ENCODE results near the gene MYO1D.
"Not testable (repeated sequence)": the region's sequence is repeated elsewhere in the genome, so short reads cannot be mapped to it uniquely, and the experiment has no call there.

MYO1D gene

DNA sequence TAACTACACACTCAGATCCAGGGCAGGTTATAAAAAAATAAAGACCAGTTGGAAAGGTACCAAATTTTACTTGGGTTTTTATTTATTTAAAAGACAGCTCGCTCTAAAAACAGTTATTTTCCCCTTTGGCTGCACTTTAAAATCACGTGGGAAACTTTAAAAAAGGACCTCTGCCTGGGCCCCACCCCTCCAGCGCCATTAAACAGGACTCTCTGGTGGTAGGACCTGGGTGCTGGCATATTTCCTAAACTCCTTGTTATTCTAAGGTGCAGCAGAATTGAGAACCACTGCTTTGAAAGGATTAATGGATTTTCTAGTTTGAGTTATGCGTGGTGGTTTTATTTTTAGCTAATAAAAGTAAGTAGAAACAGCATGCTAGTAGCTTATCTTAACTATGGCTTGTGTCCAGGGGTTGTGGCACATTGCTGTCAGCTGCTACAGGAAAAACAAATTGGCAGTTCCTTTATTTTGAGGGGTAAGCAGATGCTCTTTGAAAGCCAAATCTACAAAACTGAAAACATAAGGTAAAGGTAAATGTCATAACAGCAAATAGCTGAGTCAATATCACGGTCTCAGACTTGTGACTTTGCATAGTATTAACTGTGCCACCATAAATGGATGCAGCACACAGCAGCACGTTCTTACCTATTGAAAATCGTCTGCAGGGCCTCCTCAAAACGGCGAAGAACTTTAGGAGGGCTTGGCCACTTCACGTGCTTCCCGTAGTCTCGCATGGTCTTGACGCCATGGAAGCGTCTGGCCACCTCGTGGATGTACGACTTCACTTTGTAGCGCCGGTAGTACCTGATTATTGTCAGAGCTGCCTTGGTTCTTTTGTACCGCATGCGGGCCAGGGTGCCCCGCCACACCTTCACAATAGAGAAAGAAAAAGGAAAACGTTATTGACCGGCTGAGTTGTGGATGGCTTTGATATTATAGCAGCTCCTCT is 218.2 kb downstream of the MYO1D start:
- DNase-seq, result no peak

DNA sequence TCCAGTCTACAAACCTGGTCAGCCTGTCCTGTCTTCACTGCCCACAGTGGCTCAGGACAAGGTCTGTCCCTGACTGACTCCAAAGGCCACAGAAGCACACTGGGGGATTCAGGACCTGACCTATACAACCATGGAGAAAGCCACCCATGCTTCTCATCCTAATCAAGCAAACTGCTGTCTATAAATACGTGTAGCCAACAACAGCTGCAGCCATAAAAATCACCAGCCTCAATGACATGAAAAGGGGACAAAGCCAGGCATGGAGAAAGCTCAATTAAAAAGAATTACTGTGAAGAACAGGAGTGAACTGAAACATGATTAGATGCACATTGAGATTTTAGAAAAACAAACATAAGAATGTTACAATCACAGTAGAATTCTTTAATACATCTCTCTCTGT is 220.0 kb downstream of the MYO1D start:
- no peak for DNase-seq

DNA sequence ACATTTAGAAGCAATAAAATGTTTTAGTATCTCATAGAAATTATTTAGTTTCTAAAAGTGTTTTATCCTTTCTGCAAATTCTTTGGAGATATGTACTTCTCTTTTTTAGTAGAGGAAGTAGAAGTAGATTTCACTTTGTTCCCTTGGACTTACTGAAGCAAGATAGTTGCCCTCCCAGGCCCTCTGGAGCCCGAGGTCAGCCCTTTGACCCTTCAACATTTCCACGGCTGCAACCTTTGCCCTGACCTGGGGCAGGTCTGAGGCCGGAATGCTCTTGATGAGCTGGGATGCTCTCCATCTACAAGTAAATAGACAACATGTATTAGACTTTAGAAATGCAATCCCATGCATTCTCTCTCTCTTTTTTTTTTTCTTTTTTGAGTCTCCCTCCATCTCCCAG is 222.6 kb downstream of the MYO1D start:
- DNase-seq, result no peak

DNA sequence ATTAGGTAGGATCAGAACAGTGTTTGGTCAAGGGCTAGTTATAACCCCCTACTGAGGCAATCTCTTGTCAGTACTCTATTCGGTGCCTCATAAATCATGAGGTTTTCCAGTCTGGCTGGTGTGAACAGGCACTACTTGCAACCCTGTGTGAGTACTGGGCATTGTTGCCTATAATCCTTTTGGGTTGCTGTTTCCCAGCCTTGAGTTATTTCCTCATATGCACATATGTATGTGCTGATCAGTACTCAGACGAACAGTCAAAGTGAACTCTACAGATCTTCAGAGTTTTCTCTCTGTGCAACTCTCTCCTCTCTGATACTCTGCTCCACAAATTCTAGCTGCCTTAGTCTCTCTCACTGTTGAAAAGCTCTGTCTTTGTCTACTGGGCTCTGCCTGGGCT is 225.8 kb downstream of the MYO1D start:
- DNase-seq, result no peak

DNA sequence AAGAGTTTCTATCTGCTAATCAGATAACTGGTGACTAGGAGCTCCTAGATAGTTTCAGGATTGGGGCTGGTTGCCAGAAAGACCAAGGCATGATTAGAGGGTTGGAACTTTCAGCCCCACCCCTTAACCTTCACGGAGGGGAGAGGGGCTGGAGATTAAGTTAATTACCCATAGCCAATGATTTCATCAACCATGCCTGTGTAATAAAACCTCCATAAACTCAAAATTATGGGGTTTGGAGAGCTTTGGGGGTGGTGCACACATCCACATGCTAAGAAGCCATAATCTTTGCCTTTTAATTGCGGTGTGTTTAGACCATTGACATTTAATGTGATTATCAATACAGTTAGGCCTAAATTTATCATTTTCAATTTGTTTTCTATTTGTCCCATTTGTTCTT is 228.5 kb downstream of the MYO1D start:
- peak; percentile 7 for DNase-seq

DNA sequence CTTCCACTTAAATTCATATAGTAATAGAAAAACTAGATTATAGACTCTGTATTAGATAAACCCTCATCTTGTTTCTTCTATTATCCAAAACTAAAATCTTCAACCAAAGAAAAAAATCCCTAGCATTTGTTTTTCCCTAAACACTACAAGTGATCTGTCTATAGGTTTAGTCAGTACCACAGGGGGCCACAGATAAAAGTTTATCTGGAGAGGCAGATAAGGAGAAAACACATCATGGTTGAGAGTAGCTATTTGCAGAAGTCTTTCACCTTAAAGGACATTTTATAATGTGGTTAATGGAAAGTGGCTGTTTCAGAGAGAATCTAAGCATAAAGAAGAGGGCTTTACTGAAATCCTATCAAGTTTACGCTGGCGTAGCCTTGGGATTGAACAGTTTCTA is 230.0 kb downstream of the MYO1D start:
- no peak for DNase-seq

DNA sequence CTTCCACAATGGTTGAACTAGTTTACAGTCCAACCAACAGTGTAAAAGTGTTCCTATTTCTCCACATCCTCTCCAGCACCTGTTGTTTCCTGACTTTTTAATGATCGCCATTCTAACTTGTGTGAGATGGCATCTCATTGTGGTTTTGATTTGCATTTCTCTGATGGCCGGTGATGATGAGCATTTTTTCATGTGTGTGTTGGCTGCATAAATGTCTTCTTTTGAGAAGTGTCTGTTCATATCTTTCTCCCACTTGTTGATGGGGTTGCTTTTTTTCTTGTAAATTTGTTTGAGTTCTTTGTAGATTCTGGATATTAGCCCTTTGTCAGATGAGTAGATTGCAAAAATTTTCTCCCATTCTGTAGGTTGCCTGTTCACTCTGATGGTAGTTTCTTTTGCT is 235.4 kb downstream of the MYO1D start:
- DNase-seq, result not testable (repeated sequence)

DNA sequence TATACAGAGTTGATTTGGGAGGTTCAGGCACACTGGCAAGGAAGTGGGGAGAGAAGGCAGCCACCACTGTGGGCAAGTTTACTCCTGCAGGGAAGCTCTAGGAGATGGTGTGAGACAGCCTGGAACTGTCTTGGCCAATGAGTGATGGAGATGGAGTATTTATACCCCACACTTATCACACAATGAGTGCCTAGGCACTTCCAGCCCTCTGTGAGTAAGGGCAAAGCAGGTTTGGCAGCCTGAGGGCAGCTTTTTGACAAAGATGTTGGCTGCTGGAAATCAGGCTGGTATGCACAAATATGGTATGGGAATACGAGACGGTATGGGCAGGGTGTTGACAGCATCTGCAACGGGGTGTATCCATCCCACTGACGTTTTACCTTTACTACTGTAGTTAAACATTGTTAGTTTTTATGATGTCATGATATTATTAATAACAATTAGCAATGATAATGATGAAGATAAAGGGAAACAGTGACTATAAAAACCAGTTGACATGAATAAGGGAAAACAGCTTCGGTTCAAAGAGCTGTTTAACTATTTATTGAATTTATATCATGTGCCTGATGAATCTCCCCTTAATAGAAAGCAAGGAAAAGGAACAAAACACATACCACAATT is 240.2 kb downstream of the MYO1D start:
- DNase-seq, result no peak

DNA sequence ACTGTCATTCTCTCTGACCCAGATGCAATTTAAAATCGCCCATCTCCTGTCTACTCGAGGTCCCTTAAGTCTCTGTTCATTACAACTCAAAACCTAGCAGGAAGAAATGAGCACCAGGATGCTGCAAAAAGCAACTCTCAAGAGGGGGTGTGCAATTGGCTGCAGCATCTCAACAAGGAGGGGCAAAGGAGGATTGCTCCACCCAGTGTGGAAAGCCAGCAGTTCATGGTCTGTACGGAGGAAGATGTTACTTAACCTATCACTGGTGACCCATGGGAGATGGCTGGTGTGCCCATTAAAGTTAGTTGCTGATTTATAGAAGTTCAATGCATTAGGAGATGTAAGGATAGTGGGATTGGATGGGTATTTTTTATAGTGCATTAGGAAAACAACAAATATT is 242.8 kb downstream of the MYO1D start:
- DNase-seq, result no peak

DNA sequence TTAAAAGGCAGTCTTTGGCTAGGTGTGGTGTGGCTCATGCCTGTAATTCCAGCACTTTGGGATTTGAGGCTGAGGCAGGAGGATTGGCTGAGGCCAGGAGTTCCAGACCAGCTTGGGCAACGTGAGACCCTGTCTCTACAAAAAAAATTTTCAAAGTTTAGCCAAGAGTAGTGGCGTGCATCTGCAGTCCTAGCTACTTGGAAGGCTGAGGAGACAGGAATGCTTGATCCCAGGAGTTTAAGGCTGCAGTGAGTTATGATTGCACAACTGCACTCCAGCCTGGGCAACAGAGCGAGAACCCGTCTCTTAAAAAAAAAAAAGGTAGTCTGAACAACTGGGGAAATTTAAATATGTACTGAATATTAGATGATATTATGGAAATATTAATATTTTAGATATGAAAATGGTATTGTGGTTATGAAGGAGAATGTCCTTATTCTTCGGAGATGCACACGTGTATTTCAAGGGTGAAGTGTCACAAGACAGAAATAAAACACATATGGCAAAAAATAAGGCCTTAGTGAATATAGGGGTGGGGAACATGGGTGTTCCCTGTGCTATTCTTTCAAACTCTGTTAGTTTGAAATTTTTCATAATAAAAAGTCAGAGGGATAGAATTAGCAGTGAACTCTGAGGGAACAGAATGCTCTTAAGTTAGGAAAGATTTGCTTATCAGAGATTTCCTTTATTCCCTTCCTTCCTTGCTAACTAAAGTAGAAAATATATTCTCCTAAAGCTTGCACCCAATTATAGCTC is 245.4 kb downstream of the MYO1D start:
- no peak for DNase-seq

DNA sequence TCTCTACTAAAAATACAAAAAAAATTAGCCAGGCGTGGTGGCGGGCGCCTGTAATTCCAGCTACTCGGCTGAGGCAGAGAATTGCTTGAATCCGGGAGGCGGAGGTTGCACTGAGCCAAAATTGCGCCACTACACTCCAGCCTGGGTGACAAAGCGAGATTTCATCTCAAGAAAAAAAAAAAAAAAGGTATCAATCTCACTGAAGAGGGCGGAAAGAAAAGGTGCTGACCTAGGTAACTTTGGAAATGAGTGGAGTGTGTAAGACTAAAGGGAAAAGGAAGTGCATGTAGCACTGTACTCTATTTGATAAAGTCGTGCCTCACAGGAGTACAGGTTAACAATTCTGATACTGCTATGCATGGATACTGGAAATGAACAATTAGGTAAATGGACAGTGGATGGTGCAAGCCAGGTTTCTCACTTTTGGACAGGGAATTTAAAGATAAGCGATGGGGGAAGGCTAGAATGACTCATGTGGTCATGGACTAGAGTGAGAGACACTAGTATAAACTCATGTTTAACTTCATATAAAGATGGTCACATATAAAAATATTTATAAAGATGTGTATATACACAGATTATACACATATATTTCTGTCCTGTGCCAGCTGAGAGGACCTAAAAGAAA is 247.2 kb downstream of the MYO1D start:
- DNase-seq, result no peak

DNA sequence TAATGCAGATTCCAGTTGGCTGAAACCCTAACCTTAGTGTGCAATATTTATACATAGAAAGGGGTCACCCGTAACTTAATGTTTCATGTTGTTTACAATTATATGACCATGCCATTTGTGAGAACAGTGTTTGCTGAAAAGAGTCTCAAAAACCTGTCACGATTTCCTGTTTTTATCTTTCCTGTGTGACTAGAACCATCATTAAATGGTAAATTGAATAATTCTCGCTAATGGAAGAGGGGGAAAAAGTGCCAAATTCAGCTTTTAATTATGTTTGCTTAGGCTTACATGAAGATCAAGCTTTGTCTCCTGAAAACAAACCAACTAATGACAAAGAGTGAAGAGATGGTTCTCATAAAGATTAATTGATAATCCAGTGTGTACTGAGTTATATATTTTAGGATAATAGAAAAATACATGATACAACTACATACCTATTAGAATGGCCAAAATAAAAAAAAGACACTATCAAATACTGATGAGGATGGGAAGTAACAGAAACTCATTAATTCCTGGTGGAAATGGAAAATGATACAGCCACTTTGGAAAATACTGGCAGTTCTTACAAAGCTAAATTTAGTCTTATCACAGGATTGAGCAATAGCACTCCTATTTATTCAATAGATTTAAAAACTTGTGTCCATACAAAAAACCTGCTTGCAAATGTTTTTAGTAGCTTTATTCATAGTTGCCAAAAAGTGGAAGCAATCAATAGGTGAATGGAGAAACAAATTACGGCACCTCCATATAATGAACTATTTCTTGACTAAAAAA is 248.5 kb downstream of the MYO1D start:
- no peak for DNase-seq

DNA sequence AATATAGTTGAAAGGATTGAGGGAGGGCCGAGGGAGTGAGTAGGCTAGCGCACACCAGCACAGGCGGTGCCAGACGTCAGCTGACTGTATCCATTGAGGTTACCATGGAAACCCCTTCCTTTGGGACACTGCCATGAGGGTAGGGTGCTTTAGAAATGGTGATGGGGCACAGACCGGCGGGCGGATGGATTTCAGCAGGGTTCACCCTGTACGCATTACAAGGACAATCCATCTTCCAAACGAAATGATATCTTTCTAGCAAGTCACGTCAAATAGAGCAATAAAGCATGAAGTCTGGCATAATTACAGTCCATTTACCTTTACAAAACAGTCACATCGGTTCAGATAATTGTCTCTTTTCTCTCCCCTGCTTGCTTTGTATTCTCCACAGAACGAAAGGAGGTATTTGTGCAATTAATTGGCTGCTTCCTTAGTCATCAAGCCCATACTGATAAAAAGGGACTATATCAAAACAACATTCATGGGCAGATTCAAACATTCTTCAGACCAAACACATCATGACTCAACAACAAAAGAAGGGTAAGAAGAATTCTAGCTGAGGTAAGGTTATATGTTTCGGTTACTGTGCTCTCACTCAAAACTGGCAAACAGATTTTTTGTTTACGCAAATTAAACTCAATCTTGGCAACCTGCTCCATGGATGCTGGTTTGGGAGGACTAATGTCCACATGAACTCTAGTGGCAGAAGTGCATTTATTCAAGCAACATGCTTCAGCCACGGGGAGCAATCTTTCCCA is 249.5 kb downstream of the MYO1D start:
- peak; percentile 92 for DNase-seq

DNA sequence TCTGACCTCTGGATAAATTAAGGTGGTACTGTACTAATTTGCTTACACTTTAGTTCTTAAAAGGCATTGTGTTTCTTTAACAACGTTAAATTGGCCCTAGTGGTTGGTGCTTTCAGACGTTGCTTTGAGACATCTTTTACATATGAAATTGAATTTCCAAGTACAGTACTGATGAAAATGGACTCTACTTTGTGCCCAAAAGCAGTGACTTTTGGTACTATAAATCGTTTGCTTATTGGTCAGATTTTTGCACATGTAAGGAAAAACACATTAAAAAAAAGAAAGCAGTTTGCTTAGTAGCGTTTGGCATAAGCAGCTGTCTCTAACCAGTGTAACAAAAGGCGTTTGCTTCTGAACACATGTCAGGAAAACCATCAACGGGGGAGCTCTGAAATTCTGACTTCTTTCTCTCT is 250.5 kb downstream of the MYO1D start:
- peak; percentile 34 for DNase-seq

DNA sequence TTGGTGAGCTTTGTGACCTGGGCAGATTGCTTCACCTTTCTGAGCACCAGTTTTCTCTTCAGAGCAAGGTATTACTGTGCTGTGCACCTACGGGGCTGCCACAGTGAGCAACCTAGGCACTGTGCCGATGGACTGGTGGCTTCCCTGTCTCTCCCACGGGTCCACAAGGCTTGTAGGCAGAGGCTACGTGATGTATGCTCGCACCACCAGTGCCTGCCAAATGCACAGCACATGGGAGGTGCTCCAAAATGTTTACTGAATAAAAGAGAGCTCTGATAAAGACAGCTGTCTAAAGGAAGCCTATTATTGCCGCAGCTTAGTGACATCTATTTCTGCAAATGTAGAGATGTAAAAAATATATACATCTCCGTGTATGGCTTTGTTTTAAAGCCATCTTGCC is 251.0 kb downstream of the MYO1D start:
- DNase-seq, result no peak

DNA sequence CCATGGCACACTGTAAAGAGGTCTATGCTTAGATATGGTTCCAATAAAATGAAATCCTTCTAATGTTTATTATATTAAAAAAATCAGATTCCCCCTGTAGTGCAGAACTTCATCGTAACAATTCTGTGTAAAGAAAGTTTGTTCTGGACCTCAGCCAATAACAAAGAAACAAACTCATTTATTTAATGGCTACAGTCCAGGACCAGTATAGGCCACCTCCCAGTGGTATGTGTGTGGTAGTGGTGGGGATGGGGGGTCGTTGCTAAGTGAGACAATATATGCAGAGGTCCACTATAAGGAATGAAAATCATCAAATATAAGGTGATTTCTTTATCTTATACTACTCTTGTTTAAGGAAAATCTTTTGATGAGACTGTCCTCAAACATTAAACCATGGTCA is 253.7 kb downstream of the MYO1D start:
- no peak for DNase-seq

DNA sequence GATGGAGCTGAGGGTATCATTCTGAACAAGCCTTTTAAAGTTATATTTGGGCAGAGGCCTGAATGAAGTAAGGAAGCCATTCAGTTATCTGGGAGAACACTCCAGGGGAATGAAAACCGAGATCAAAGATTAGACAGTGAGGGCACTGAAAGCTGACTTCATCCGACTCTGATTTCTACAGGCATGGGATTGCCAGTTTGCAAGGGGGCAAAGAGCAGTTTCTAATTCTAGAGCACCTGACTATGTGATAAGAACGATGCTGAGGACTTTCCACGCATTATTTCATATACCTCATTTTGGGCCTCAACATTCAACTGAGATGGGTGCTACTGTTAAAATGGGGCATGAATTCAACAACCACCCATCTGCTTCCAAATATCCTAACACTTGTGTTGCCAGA is 254.4 kb downstream of the MYO1D start:
- DNase-seq, result no peak

DNA sequence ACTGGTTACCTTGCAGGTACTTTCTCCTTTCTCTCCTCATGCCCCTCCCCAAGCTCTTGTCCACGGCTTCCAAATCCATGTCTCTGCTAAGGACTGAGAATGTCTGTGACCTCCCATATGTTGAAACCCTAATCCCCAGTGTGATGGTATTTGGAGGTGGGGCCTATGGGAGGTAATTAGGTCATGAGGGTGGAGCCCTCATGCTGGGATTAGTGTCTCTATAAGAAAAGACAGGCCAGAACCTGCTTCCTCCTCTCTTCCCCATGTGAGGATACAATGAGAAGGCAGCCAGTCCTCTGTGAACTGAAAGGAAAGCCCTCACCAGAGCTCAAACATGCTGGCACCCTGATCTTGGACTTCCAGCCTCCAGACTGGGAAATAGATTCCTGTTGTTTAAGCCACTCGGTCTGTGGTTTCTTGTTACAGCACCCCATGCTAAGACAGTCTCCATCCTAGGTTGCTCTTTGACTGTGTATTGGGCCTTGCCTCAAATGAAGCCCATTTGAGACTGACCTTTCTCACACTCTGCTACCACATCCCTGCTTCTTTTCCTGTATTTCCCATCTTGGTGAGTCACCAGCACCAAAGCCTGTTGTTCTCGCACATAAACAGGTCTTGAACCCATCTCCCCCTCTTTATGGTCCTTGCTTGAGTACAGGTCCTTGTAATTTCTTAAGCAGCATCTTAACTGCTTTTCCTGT is 255.2 kb downstream of the MYO1D start:
- DNase-seq, result no peak

DNA sequence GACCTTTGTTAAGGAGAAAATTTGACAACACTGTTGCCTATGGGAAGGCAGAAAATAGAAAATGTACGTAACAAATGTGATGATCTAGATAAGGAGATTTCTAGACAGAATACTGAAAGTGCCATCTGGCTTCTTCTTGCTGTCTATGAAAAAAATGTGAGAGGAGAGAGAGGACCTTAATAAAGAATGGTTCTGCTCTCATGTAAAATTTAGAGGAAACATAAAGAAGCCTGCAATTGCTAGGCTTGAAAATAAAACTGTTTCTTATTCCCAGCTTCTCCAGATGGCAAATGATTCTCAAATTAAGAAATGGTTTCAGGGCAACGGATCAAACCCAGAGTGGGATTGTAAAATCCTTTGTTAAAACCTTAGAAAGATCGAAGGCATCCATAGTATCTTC is 261.6 kb downstream of the MYO1D start:
- no peak for DNase-seq

DNA sequence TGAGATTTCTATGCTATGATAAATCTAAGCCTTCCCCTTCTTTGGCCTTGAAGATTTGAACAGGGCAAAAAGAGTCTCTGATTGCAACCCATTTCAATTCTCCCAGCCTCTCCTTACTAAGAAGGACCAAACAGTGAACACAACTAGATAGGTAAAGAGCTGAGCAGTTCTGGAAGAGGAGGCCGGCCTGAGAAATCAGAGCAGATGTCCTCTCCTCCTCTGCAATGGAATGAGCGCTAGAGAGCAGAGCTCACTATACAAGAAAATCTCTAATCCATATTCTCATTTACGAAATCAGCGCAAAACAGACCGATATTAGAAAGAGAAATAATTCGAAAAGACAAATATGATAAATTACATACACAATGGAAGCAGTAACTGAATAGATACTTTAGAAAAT is 266.0 kb downstream of the MYO1D start:
- DNase-seq, result no peak
